HEK293 (cell line): ENCODE results near the gene STYK1.

ENCODE experiments used
- CTCF ChIP-seq: fragments of 450-650 bp; formaldehyde crosslinking; IDR thresholded peaks from 2 replicates; pipeline ENCODE4 v1.5.1; 2016; ENCODE audit warnings: missing biosample characterization, missing genetic modification characterization
- KLF7 ChIP-seq: fragments of 450-650 bp; formaldehyde crosslinking; IDR thresholded peaks from 2 replicates; pipeline ENCODE4 v1.5.1; 2016; ENCODE audit warnings: missing biosample characterization, missing genetic modification characterization, borderline replicate concordance
- RBAK ChIP-seq: fragments of 450-650 bp; formaldehyde crosslinking; IDR thresholded peaks from 2 replicates; pipeline ENCODE4 v1.5.1; 2016; ENCODE audit warnings: missing biosample characterization, missing genetic modification characterization
- ZBTB17 ChIP-seq: fragments of 450-650 bp; formaldehyde crosslinking; IDR thresholded peaks from 2 replicates; pipeline ENCODE4 v1.5.1; 2016; ENCODE audit warnings: missing biosample characterization, missing genetic modification characterization
- ZFP41 ChIP-seq: fragments of 450-650 bp; formaldehyde crosslinking; IDR thresholded peaks from 2 replicates; pipeline ENCODE4 v1.5.1; 2016; ENCODE audit warnings: missing biosample characterization, missing genetic modification characterization, borderline replicate concordance
- ZNF133 ChIP-seq: fragments of 450-650 bp; formaldehyde crosslinking; IDR thresholded peaks from 2 replicates; pipeline ENCODE4 v1.5.1; 2016; ENCODE audit warnings: missing biosample characterization, missing genetic modification characterization
- ZNF148 ChIP-seq: fragments of 450-650 bp; formaldehyde crosslinking; IDR thresholded peaks from 2 replicates; pipeline ENCODE4 v1.5.0; 2017; ENCODE audit warnings: missing biosample characterization, missing genetic modification characterization, borderline replicate concordance
- ZNF518A ChIP-seq: fragments of 450-650 bp; formaldehyde crosslinking; conservative IDR thresholded peaks from 2 replicates; pipeline ENCODE4 v1.5.1; 2016; ENCODE audit warnings: low read depth, missing biosample characterization, missing genetic modification characterization
- ZNF561 ChIP-seq: fragments of 450-650 bp; IDR thresholded peaks from 2 replicates; pipeline ENCODE4 v1.5.1; 2018; ENCODE audit warnings: missing biosample characterization, missing genetic modification characterization, borderline replicate concordance
- ZNF777 ChIP-seq: fragments of 450-650 bp; formaldehyde crosslinking; IDR thresholded peaks from 2 replicates; pipeline ENCODE4 v1.5.1; 2017; ENCODE audit warnings: missing biosample characterization, missing genetic modification characterization, borderline replicate concordance
- TF ChIP-seq, protein P1 (sequence below): fragments of 450-650 bp; formaldehyde crosslinking; IDR thresholded peaks from 2 replicates; pipeline ENCODE4 v1.5.1; 2016; ENCODE audit warnings: missing biosample characterization, missing genetic modification characterization
- TF ChIP-seq, protein P2 (sequence below): sonication (generic); formaldehyde crosslinking; IDR thresholded peaks from 2 replicates; pipeline ENCODE4 v1.8.1; 2022; ENCODE audit warnings: mild to moderate bottlenecking, moderate library complexity, missing genetic modification reagents
- TF ChIP-seq, protein P3 (sequence below): fragments of 450-650 bp; formaldehyde crosslinking; optimal IDR thresholded peaks from 2 replicates; pipeline ENCODE3; 2016; ENCODE audit warnings: missing biosample characterization, mild to moderate bottlenecking, missing genetic modification characterization
- TF ChIP-seq, protein P4 (sequence below): fragments of 450-650 bp; formaldehyde crosslinking; IDR thresholded peaks from 2 replicates; pipeline ENCODE4 v1.5.1; 2017; ENCODE audit warnings: missing biosample characterization, mild to moderate bottlenecking, missing genetic modification characterization, moderate library complexity

GRCh38 chr12:10632226-10632625, 41.6 kb downstream of the STYK1 start:
- TF ChIP-seq CTCF (tag by site-specific recombination) = no peak
- no peak for TF ChIP-seq ZNF133 (tag by site-specific recombination)
- no peak for TF ChIP-seq RBAK (tag by site-specific recombination)
- TF ChIP-seq, protein P1, sequence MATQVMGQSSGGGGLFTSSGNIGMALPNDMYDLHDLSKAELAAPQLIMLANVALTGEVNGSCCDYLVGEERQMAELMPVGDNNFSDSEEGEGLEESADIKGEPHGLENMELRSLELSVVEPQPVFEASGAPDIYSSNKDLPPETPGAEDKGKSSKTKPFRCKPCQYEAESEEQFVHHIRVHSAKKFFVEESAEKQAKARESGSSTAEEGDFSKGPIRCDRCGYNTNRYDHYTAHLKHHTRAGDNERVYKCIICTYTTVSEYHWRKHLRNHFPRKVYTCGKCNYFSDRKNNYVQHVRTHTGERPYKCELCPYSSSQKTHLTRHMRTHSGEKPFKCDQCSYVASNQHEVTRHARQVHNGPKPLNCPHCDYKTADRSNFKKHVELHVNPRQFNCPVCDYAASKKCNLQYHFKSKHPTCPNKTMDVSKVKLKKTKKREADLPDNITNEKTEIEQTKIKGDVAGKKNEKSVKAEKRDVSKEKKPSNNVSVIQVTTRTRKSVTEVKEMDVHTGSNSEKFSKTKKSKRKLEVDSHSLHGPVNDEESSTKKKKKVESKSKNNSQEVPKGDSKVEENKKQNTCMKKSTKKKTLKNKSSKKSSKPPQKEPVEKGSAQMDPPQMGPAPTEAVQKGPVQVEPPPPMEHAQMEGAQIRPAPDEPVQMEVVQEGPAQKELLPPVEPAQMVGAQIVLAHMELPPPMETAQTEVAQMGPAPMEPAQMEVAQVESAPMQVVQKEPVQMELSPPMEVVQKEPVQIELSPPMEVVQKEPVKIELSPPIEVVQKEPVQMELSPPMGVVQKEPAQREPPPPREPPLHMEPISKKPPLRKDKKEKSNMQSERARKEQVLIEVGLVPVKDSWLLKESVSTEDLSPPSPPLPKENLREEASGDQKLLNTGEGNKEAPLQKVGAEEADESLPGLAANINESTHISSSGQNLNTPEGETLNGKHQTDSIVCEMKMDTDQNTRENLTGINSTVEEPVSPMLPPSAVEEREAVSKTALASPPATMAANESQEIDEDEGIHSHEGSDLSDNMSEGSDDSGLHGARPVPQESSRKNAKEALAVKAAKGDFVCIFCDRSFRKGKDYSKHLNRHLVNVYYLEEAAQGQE (tag by site-specific recombination) = no peak
- no peak for TF ChIP-seq ZNF148
- no peak for TF ChIP-seq ZBTB17 (tag by site-specific recombination)
- TF ChIP-seq ZNF777 (tag by site-specific recombination) = no peak
- TF ChIP-seq ZFP41 (tag by site-specific recombination) = no peak
- no peak for TF ChIP-seq ZNF518A (tag by site-specific recombination)
- TF ChIP-seq, protein P2, sequence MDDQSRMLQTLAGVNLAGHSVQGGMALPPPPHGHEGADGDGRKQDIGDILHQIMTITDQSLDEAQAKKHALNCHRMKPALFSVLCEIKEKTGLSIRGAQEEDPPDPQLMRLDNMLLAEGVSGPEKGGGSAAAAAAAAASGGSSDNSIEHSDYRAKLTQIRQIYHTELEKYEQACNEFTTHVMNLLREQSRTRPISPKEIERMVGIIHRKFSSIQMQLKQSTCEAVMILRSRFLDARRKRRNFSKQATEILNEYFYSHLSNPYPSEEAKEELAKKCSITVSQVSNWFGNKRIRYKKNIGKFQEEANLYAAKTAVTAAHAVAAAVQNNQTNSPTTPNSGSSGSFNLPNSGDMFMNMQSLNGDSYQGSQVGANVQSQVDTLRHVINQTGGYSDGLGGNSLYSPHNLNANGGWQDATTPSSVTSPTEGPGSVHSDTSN (CRISPR knock-in tag) = no peak
- TF ChIP-seq KLF7 (tag by site-specific recombination) = no peak
- TF ChIP-seq, protein P3, sequence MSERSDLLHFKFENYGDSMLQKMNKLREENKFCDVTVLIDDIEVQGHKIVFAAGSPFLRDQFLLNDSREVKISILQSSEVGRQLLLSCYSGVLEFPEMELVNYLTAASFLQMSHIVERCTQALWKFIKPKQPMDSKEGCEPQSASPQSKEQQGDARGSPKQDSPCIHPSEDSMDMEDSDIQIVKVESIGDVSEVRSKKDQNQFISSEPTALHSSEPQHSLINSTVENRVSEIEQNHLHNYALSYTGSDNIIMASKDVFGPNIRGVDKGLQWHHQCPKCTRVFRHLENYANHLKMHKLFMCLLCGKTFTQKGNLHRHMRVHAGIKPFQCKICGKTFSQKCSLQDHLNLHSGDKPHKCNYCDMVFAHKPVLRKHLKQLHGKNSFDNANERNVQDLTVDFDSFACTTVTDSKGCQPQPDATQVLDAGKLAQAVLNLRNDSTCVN (tag by site-specific recombination) = no peak
- no peak for TF ChIP-seq ZNF561 (tag by site-specific recombination)
- TF ChIP-seq, protein P4, sequence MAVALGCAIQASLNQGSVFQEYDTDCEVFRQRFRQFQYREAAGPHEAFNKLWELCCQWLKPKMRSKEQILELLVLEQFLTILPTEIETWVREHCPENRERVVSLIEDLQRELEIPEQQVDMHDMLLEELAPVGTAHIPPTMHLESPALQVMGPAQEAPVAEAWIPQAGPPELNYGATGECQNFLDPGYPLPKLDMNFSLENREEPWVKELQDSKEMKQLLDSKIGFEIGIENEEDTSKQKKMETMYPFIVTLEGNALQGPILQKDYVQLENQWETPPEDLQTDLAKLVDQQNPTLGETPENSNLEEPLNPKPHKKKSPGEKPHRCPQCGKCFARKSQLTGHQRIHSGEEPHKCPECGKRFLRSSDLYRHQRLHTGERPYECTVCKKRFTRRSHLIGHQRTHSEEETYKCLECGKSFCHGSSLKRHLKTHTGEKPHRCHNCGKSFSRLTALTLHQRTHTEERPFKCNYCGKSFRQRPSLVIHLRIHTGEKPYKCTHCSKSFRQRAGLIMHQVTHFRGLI (tag by site-specific recombination) = no peak
